Neural progenitor cell (in vitro differentiated cells): ENCODE data around the gene KLHL42. TPM values are rescaled to one million over a fixed set of nuclear protein-coding genes. Genes with fewer than 3 reads are reported as not detected.
A peak's percentile ranks its signal among the peaks of the same experiment; 100 is the strongest.

Experiments used
- DNase-seq: peaks from one replicate; pipeline ENCODE4 v3.0.0-alpha.2; 2016; ENCODE audit warnings: low spot score
- H2AFZ ChIP-seq: fragments of 200-600 bp; sonication (generic); replicated peaks from 2 replicates; pipeline ENCODE4 v1.6.1; 2016; ENCODE audit warnings: antibody characterized with exemption
- H3F3A ChIP-seq: fragments of 200-600 bp; sonication (generic); 2 replicates; pipeline ENCODE4 v1.6.1; 2016; ENCODE audit warnings: antibody characterized with exemption, low read depth
- H3K27ac ChIP-seq: fragments of 200-600 bp; sonication (generic); 2 replicates; pipeline ENCODE4 v1.5.1; 2016; ENCODE audit warnings: mild to moderate bottlenecking
- H3K27me3 ChIP-seq: fragments of 200-600 bp; sonication (generic); 2 replicates; pipeline ENCODE4 v1.6.1; 2016; ENCODE audit warnings: mild to moderate bottlenecking, moderate library complexity
- H3K36me3 ChIP-seq: fragments of 200-600 bp; sonication (generic); 2 replicates; pipeline ENCODE4 v1.5.1; 2016
- H3K4me1 ChIP-seq: fragments of 200-600 bp; sonication (generic); 2 replicates; pipeline ENCODE4 v1.6.1; 2016; ENCODE audit warnings: mixed run types
- H3K4me2 ChIP-seq: fragments of 200-600 bp; sonication (generic); 2 replicates; pipeline ENCODE4 v1.6.1; 2016
- H3K4me3 ChIP-seq: fragments of 200-600 bp; sonication (generic); 2 replicates; pipeline ENCODE4 v1.5.1; 2016
- H3K79me2 ChIP-seq: fragments of 200-600 bp; sonication (generic); 2 replicates; pipeline ENCODE4 v1.6.1; 2016; ENCODE audit warnings: low read depth
- H3K9ac ChIP-seq: fragments of 200-600 bp; sonication (generic); 2 replicates; pipeline ENCODE4 v1.6.1; 2016
- H3K9me3 ChIP-seq: fragments of 200-600 bp; sonication (generic); 2 replicates; pipeline ENCODE4 v1.5.1; 2016; ENCODE audit warnings: low read depth
- H4K20me1 ChIP-seq: fragments of 200-600 bp; sonication (generic); 2 replicates; pipeline ENCODE4 v1.6.1; 2016; ENCODE audit warnings: low read depth
- H3K27ac Mint-ChIP-seq: 3 replicates; pipeline ENCODE4 v1.8.0; 2021; ENCODE audit warnings: mixed read lengths
- H3K27me3 Mint-ChIP-seq: 2 replicates; pipeline ENCODE4 v1.8.0; 2022; ENCODE audit warnings: low read depth, mild to moderate bottlenecking, inconsistent platforms, moderate library complexity, mixed read lengths; ENCODE audit not compliant: insufficient read depth
- H3K36me3 Mint-ChIP-seq: 3 replicates; pipeline ENCODE4 v1.8.0; 2021; ENCODE audit warnings: mixed read lengths
- H3K4me1 Mint-ChIP-seq: 3 replicates; pipeline ENCODE4 v1.8.0; 2021; ENCODE audit warnings: mixed read lengths
- H3K4me3 Mint-ChIP-seq: 3 replicates; pipeline ENCODE4 v1.8.0; 2021; ENCODE audit warnings: mild to moderate bottlenecking, moderate library complexity, mixed read lengths
- H3K9me3 Mint-ChIP-seq: 3 replicates; pipeline ENCODE4 v1.8.0; 2020; ENCODE audit warnings: mixed read lengths
- EZH2 ChIP-seq: fragments of 200-600 bp; sonication (generic); IDR thresholded peaks from 2 replicates; pipeline ENCODE4 v1.6.1; 2017; ENCODE audit warnings: antibody characterized with exemption, mild to moderate bottlenecking, moderate library complexity
- EZH2phosphoT487 ChIP-seq: fragments of 200-600 bp; sonication (generic); IDR thresholded peaks from 2 replicates; pipeline ENCODE4 v1.6.1; 2017; ENCODE audit warnings: antibody characterized with exemption
- total RNA-seq: library from RNA; depleted of rRNA; stranded (reverse); fragments of >200 nt; gene quantifications from 2 replicates; pipeline ENCODE4 v1.2.3, GENCODE V29; 2015; ENCODE audit warnings: low replicate concordance
- TF ChIP-seq, protein P1 (sequence below): fragments of 200-600 bp; sonication (generic); IDR thresholded peaks from 2 replicates; pipeline ENCODE4 v1.5.1; 2017; ENCODE audit warnings: antibody characterized with exemption, mild to moderate bottlenecking

KLHL42 gene
- total RNA-seq, 1 donor from 2014 or later, result 21.6 TPM

DNA sequence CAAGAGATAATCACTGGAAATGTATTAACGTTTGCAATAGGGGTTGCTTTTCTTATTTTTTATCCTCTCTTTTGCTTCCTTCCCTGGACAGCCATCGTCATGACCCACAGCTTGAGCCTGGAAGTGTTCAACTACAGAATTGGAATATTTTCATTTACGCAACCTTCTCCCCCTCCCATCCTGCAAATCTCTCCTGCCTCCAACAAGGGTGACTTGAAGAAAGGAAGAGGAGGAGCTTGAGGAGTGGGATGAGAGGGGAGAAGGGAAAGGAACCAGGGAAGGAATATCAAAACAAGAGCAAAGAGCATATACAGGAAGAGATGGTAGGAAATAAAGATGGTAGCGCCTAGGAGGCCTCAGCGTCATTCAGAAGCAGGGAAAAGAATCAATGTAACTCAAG lies 1.6 kb downstream of the KLHL42 start:
- Histone ChIP-seq H3K36me3 (no peaks in the 10 kb centered on the region), H3K4me3 (peak overlapping the region; percentile 82), H3K27me3 (no peaks in the 10 kb centered on the region), H4K20me1 (no peaks in the 10 kb centered on the region), H3F3A (peaks cover 24% of the 10 kb centered on the region), H3K4me2 (peak overlapping the region; percentile 93), H3K4me1 (peaks cover 26% of the 10 kb centered on the region), H3K79me2 (peaks cover 65% of the 10 kb centered on the region), H3K9ac (no peak overlapping the region), H3K9me3 (no peaks in the 10 kb centered on the region), H3K27ac (peak overlapping the region; percentile 48), H2AFZ (no peak overlapping the region)
- peaks cover 2% of the 10 kb centered on the region for H3K27me3 Mint-ChIP-seq
- no peak for DNase-seq
- H3K4me3 Mint-ChIP-seq, result peak overlapping the region; percentile 86
- peaks cover 36% of the 10 kb centered on the region for H3K4me1 Mint-ChIP-seq
- peak overlapping the region; percentile 1 for H3K27ac Mint-ChIP-seq
- H3K36me3 Mint-ChIP-seq, result peaks cover 32% of the 10 kb centered on the region
- TF ChIP-seq EZH2phosphoT487, result no peak
- TF ChIP-seq, protein P1, sequence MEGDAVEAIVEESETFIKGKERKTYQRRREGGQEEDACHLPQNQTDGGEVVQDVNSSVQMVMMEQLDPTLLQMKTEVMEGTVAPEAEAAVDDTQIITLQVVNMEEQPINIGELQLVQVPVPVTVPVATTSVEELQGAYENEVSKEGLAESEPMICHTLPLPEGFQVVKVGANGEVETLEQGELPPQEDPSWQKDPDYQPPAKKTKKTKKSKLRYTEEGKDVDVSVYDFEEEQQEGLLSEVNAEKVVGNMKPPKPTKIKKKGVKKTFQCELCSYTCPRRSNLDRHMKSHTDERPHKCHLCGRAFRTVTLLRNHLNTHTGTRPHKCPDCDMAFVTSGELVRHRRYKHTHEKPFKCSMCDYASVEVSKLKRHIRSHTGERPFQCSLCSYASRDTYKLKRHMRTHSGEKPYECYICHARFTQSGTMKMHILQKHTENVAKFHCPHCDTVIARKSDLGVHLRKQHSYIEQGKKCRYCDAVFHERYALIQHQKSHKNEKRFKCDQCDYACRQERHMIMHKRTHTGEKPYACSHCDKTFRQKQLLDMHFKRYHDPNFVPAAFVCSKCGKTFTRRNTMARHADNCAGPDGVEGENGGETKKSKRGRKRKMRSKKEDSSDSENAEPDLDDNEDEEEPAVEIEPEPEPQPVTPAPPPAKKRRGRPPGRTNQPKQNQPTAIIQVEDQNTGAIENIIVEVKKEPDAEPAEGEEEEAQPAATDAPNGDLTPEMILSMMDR, result no peak
- no peak for TF ChIP-seq EZH2
- H3K9me3 Mint-ChIP-seq, result peaks cover 2% of the 10 kb centered on the region

DNA sequence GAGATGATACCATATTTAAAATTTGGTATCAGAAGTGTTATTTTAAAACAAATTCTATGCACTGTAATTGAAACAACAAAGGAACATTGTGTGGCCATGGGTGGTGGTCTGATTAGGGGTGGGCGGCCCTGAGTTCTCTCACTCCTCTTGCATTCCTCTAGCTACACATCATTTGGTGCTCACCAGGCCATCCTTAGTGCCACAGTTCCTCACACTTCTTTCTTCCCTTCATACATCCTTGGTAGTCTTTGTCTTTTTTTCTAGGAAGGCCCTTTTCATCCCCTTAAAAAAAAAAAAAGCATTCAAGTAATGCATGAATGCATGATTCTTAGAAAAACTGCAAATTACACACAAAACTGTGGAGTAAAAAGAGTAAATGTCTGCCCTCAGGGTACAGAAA lies 2.4 kb downstream of the KLHL42 start:
- TF ChIP-seq, protein P1, result no peak
- TF ChIP-seq EZH2phosphoT487 (no peak), EZH2 (no peak)
- Histone ChIP-seq H3K4me2 (peak overlapping the region; percentile 93), H3K9ac (no peak overlapping the region), H3F3A (peaks cover 24% of the 10 kb centered on the region), H3K27me3 (no peaks in the 10 kb centered on the region), H3K27ac (peak overlapping the region; percentile 58), H3K4me3 (peak overlapping the region; percentile 82), H2AFZ (no peak overlapping the region), H3K9me3 (no peaks in the 10 kb centered on the region), H4K20me1 (no peaks in the 10 kb centered on the region), H3K36me3 (no peaks in the 10 kb centered on the region), H3K79me2 (peaks cover 73% of the 10 kb centered on the region), H3K4me1 (peaks cover 26% of the 10 kb centered on the region)
- Mint-ChIP-seq H3K36me3 (peaks cover 33% of the 10 kb centered on the region), H3K4me3 (peak overlapping the region; percentile 86), H3K4me1 (peaks cover 36% of the 10 kb centered on the region), H3K9me3 (peaks cover 2% of the 10 kb centered on the region), H3K27ac (no peak overlapping the region), H3K27me3 (peaks cover 2% of the 10 kb centered on the region)
- DNase-seq, result peak; percentile 18

DNA sequence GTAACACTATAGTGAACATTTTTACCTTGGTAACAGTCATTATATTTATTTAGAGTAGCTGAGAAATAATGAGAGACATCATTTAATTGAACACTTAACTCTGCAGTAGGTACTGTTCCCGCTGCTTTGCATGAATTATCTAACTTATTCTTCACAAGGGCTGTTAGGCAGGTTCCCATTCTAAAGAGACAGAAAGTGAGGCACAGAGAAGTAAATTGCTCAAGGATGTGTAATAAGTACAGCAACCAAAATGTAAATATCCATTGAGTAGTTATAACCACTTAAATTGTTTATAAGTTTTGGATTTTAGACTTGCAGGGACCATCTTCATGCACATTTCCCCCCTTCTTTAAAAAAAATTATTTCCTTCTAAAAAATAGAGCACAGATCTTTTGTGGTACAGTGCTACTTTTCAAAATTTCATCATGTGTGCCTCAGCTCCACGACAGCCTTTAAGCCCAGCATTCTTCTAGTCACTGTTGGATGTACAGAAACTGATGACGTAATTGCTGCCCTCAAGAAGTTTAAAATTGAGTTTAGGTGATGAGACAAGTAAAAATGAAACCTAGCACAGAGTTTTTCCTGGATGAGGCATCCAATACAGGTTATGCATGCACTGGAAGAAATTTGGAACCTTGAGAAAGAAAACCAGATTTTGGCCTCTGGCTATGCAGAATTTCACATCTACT lies 6.0 kb downstream of the KLHL42 start:
- H3K27me3 ChIP-seq, result no peaks in the 10 kb centered on the region
- no peak overlapping the region for H3K27ac ChIP-seq
- H4K20me1 ChIP-seq, result peaks cover 3% of the 10 kb centered on the region
- H3K4me1 ChIP-seq, result peaks cover 21% of the 10 kb centered on the region
- H3K36me3 ChIP-seq, result no peaks in the 10 kb centered on the region
- no peak overlapping the region for H3K4me2 ChIP-seq
- no peaks in the 10 kb centered on the region for H3K9me3 ChIP-seq
- no peaks in the 10 kb centered on the region for H3K27me3 Mint-ChIP-seq
- peaks cover 16% of the 10 kb centered on the region for H3F3A ChIP-seq
- H3K4me3 Mint-ChIP-seq, result no peak overlapping the region
- TF ChIP-seq EZH2 (no peak), EZH2phosphoT487 (no peak)
- TF ChIP-seq, protein P1, result no peak
- no peak overlapping the region for H2AFZ ChIP-seq
- H3K4me3 ChIP-seq, result no peak overlapping the region
- H3K27ac Mint-ChIP-seq, result no peak overlapping the region
- H3K4me1 Mint-ChIP-seq, result peaks cover 23% of the 10 kb centered on the region
- H3K9ac ChIP-seq, result no peak overlapping the region
- H3K36me3 Mint-ChIP-seq, result peaks cover 41% of the 10 kb centered on the region
- no peak for DNase-seq
- H3K9me3 Mint-ChIP-seq, result peaks cover 2% of the 10 kb centered on the region
- H3K79me2 ChIP-seq, result peaks cover 96% of the 10 kb centered on the region
